Hematopoietic multipotent progenitor cell treated with erythropoietin and hydrocortisone succinate and interleukin-3 and kit ligand, for 8 days (in vitro differentiated cells): ENCODE results near the gene GHITM.

Source experiments
- DNase-seq: peaks from one replicate; pipeline ENCODE4 v3.0.0-alpha.2; 2015

GHITM gene

GRCh38 chr10:84201682-84202081, 62.4 kb downstream of the GHITM start:
- no peak for DNase-seq

DNA sequence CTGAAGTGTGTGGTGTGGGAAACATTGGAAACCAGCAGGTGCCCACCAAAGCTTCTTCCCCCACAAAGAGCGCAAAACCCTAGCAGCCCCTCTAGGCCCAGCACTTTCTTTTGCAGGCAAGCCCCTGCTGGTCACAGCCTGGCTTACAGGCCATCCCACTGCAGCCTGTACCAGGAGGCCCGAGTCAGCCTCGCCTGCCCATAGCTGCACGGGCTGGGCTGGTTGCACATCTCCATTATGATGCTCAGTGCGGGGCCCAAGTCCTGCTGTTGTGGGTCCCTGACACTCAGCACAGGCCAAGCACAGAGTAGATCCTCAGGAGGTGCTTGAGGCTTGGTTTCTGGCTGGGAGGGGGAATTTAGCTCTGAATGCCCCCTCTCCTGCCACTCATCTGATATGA, 63.0 kb downstream of the GHITM start:
- no peak for DNase-seq
